Measurements from ENCODE around the gene CD4.

CD4 gene

GRCh38 chr12:6768437-6768914 lies 20.9 kb upstream of the CD4 start:
- no peaks in the 10 kb centered on the region for H3K36me3 ChIP-seq (ENCODE audit: control insufficient read depth, low read length)
- H3K4me2 ChIP-seq (ENCODE audit: low read length), result no peak overlapping the region
- H3K4me3 ChIP-seq (ENCODE audit: low read length), result no peak overlapping the region
- peaks cover 12% of the 10 kb centered on the region for H3F3A ChIP-seq (ENCODE audit: control insufficient read depth, insufficient read depth)
- H4K20me1 ChIP-seq (ENCODE audit: control insufficient read depth, insufficient read depth, low read depth, low read length), result peaks cover 3% of the 10 kb centered on the region; the same call in 1 of the 2 replicates
- TF ChIP-seq CTCF (IDR thresholded peaks at IDR 0.05; ENCODE audit: low read depth, low read length, poor library complexity, severe bottlenecking) (no peak), EZH2phosphoT487 (IDR thresholded peaks at IDR 0.05; ENCODE audit: borderline replicate concordance, low read length) (no peak)
- peaks cover 9% of the 10 kb centered on the region for H3K79me2 ChIP-seq (ENCODE audit: control insufficient read depth, low read length)
- no peak overlapping the region for H3K27ac ChIP-seq (ENCODE audit: low read depth, low read length)
- peaks cover 8% of the 10 kb centered on the region for H3K27me3 ChIP-seq (ENCODE audit: control insufficient read depth, low read length)
- no peaks in the 10 kb centered on the region for H3K9me2 ChIP-seq (replicated peaks; ENCODE audit: control insufficient read depth, low read length)
- no peaks in the 10 kb centered on the region for H3K9me3 ChIP-seq (ENCODE audit: control insufficient read depth, insufficient read depth, low read length)
- peaks cover 35% of the 10 kb centered on the region for H3K4me1 ChIP-seq (ENCODE audit: control insufficient read depth, low read length)

GRCh38 chr12:6768990-6769389 lies 20.3 kb upstream of the CD4 start:
- Histone ChIP-seq H3K4me2 (ENCODE audit: low read length) (no peak overlapping the region), H3K4me1 (ENCODE audit: control insufficient read depth, low read length) (peaks cover 30% of the 10 kb centered on the region), H3K9me2 (replicated peaks; ENCODE audit: control insufficient read depth, low read length) (no peaks in the 10 kb centered on the region), H3K27me3 (ENCODE audit: control insufficient read depth, low read length) (peaks cover 13% of the 10 kb centered on the region), H3K27ac (ENCODE audit: low read depth, low read length) (no peak overlapping the region), H3K4me3 (ENCODE audit: low read length) (no peak overlapping the region), H3F3A (ENCODE audit: control insufficient read depth, insufficient read depth) (peaks cover 11% of the 10 kb centered on the region), H3K9me3 (ENCODE audit: control insufficient read depth, insufficient read depth, low read length) (no peaks in the 10 kb centered on the region), H3K36me3 (ENCODE audit: control insufficient read depth, low read length) (no peaks in the 10 kb centered on the region), H3K79me2 (ENCODE audit: control insufficient read depth, low read length) (peaks cover 9% of the 10 kb centered on the region), H4K20me1 (ENCODE audit: control insufficient read depth, insufficient read depth, low read depth, low read length) (peaks cover 3% of the 10 kb centered on the region; the same call in 1 of the 2 replicates)
- TF ChIP-seq CTCF (IDR thresholded peaks at IDR 0.05; ENCODE audit: low read depth, low read length, poor library complexity, severe bottlenecking) (no peak), EZH2phosphoT487 (IDR thresholded peaks at IDR 0.05; ENCODE audit: borderline replicate concordance, low read length) (no peak)

- Histone ChIP-seq H3K4me3 (ENCODE audit: low read length) (no peak overlapping the region), H3K27me3 (ENCODE audit: control insufficient read depth, low read length) (peaks cover 20% of the 10 kb centered on the region), H3K4me2 (ENCODE audit: low read length) (no peak overlapping the region), H3K27ac (ENCODE audit: low read depth, low read length) (no peak overlapping the region), H3K9me2 (replicated peaks; ENCODE audit: control insufficient read depth, low read length) (no peaks in the 10 kb centered on the region), H4K20me1 (ENCODE audit: control insufficient read depth, insufficient read depth, low read depth, low read length) (peaks cover 3% of the 10 kb centered on the region; the same call in 1 of the 2 replicates), H3K36me3 (ENCODE audit: control insufficient read depth, low read length) (no peaks in the 10 kb centered on the region), H3K9me3 (ENCODE audit: control insufficient read depth, insufficient read depth, low read length) (no peaks in the 10 kb centered on the region), H3K79me2 (ENCODE audit: control insufficient read depth, low read length) (peaks cover 9% of the 10 kb centered on the region), H3K4me1 (ENCODE audit: control insufficient read depth, low read length) (peaks cover 24% of the 10 kb centered on the region), H3F3A (ENCODE audit: control insufficient read depth, insufficient read depth) (peaks cover 11% of the 10 kb centered on the region)
- TF ChIP-seq CTCF (IDR thresholded peaks at IDR 0.05; ENCODE audit: low read depth, low read length, poor library complexity, severe bottlenecking) (no peak), EZH2phosphoT487 (IDR thresholded peaks at IDR 0.05; ENCODE audit: borderline replicate concordance, low read length) (no peak)
Observed at GRCh38 chr12:6769666-6770065, 19.7 kb upstream of the CD4 start.
